HCT116 (cell line): ENCODE data around the gene U2AF1L4.

Experiments used
- CTCF ChIP-seq, 3 experiments: fragments of 200-600 bp in 1 of 3; sonication (generic) in 1 of 3; IDR thresholded peaks in 2 of 3; conservative IDR thresholded peaks in 1 of 3; 2 replicates each; pipeline ENCODE4 v1.5.1; 2012 to 2017; ENCODE audit warnings: low read depth in 2 of 3, low read length in 2 of 3, antibody characterized with exemption in 1 of 3, borderline replicate concordance in 1 of 3, control low read depth in 1 of 3, mild to moderate bottlenecking in 1 of 3, mixed read lengths in 1 of 3, mixed run types in 1 of 3, moderate library complexity in 1 of 3; ENCODE audit not compliant: insufficient read depth in 1 of 3
- ELF1 ChIP-seq: IDR thresholded peaks from 2 replicates; pipeline ENCODE4 v1.6.1; 2012; ENCODE audit warnings: low read depth, borderline replicate concordance
- EZH2 ChIP-seq: fragments of 200-600 bp; sonication (generic); IDR thresholded peaks from 2 replicates; pipeline ENCODE4 v1.6.1; 2017; ENCODE audit warnings: antibody characterized with exemption, mixed run types
- EZH2phosphoT487 ChIP-seq: fragments of 200-600 bp; IDR thresholded peaks from 2 replicates; pipeline ENCODE4 v1.6.1; 2018; ENCODE audit warnings: antibody characterized with exemption, borderline replicate concordance
- MAX ChIP-seq: IDR thresholded peaks from 2 replicates; pipeline ENCODE4 v1.6.1; 2012
- POLR2A ChIP-seq: IDR thresholded peaks from 2 replicates; pipeline ENCODE4 v1.7.0; 2011; ENCODE audit warnings: borderline replicate concordance; ENCODE audit not compliant: insufficient read depth, insufficient read length; ENCODE audit errors: extremely low read depth
- POLR2AphosphoS5 ChIP-seq: IDR thresholded peaks from 2 replicates; pipeline ENCODE4 v1.6.1; 2011; ENCODE audit warnings: mild to moderate bottlenecking, low read depth, low read length, moderate library complexity
- SRF ChIP-seq: IDR thresholded peaks from 2 replicates; pipeline ENCODE4 v1.6.1; 2012; ENCODE audit warnings: low read depth
- YY1 ChIP-seq: IDR thresholded peaks from 2 replicates; pipeline ENCODE4 v1.6.1; 2011; ENCODE audit warnings: low read length, low read depth, moderate library complexity, mild to moderate bottlenecking; ENCODE audit not compliant: insufficient replicate concordance; ENCODE audit errors: extremely low read depth

GRCh38 chr19:35791814-35792279 is 46.6 kb upstream of the U2AF1L4 start:
- TF ChIP-seq YY1 (no peak), MAX (no peak), CTCF (IDR thresholded peaks at IDR 0.05 in 2 of 3, conservative IDR thresholded peaks at IDR 0.05 in 1 of 3; ENCODE audit: borderline replicate concordance in 1 of 3, insufficient read depth in 1 of 3, low read depth in 2 of 3, low read length in 2 of 3) (no peak), POLR2A (no peak), POLR2AphosphoS5 (no peak), EZH2 (no peak), ELF1 (no peak), SRF (no peak), EZH2phosphoT487 (no peak)
